WERI-Rb-1 (cell line): ENCODE data around the gene EVC2.

ENCODE experiments used
- DNase-seq: peaks from one replicate; pipeline ENCODE4 v3.0.0-alpha.2; 2020
- H3K27ac ChIP-seq: fragments of 250-450 bp; sonication (Bioruptor Pico); 2 replicates; pipeline ENCODE4 v1.5.1; 2020; ENCODE audit warnings: mild to moderate bottlenecking, moderate library complexity
- H3K27me3 ChIP-seq: fragments of 250-450 bp; sonication (Bioruptor Pico); 2 replicates; pipeline ENCODE4 v1.5.1; 2021; ENCODE audit warnings: mild to moderate bottlenecking, low read depth, moderate library complexity; ENCODE audit not compliant: insufficient read depth, severe bottlenecking
- H3K36me3 ChIP-seq: fragments of 250-450 bp; sonication (Bioruptor Pico); 2 replicates; pipeline ENCODE4 v1.5.1; 2020; ENCODE audit warnings: mild to moderate bottlenecking, moderate library complexity
- H3K4me3 ChIP-seq: 2 replicates; pipeline ENCODE4 v1.5.1; 2011; ENCODE audit warnings: low read depth, mild to moderate bottlenecking, control low read depth, low read length
- H3K9me3 ChIP-seq: fragments of 250-450 bp; sonication (Bioruptor Pico); 2 replicates; pipeline ENCODE4 v1.5.1; 2021; ENCODE audit warnings: mild to moderate bottlenecking, moderate library complexity; ENCODE audit not compliant: severe bottlenecking
- CTCF ChIP-seq: IDR thresholded peaks from 2 replicates; pipeline ENCODE4 v1.5.1; 2011; ENCODE audit warnings: low read depth, mild to moderate bottlenecking, control low read depth, inconsistent platforms, low read length

The EVC2 gene

GRCh38 chr4:5715357-5715756 is 7.0 kb upstream of the EVC2 start:
- no peak for TF ChIP-seq CTCF
- Histone ChIP-seq H3K9me3 (no peaks in the 10 kb centered on the region), H3K36me3 (peaks cover 18% of the 10 kb centered on the region), H3K4me3 (no peak overlapping the region), H3K27me3 (no peaks in the 10 kb centered on the region), H3K27ac (no peak overlapping the region)
- DNase-seq: no peak

GRCh38 chr4:5713861-5714260 is 5.5 kb upstream of the EVC2 start:
- Histone ChIP-seq H3K9me3 (no peaks in the 10 kb centered on the region), H3K4me3 (no peak overlapping the region), H3K27ac (no peak overlapping the region; the same call in 1 of the 2 replicates), H3K36me3 (peaks cover 6% of the 10 kb centered on the region), H3K27me3 (no peaks in the 10 kb centered on the region)
- no peak for TF ChIP-seq CTCF
- no peak for DNase-seq

- no peaks in the 10 kb centered on the region for H3K9me3 ChIP-seq
- no peak overlapping the region; the same call in 1 of the 2 replicates for H3K27ac ChIP-seq
- no peak overlapping the region for H3K4me3 ChIP-seq
- peak; percentile 83 for DNase-seq
- H3K36me3 ChIP-seq: peaks cover 3% of the 10 kb centered on the region
- no peaks in the 10 kb centered on the region for H3K27me3 ChIP-seq
- no peak for TF ChIP-seq CTCF
Measured at GRCh38 chr4:5712931-5713330, 4.6 kb upstream of the EVC2 start.

GRCh38 chr4:5712517-5712916 is 4.2 kb upstream of the EVC2 start:
- H3K4me3 ChIP-seq: no peak overlapping the region
- no peak for TF ChIP-seq CTCF
- H3K27ac ChIP-seq: no peak overlapping the region; the same call in 1 of the 2 replicates
- no peaks in the 10 kb centered on the region for H3K27me3 ChIP-seq
- DNase-seq: no peak
- H3K9me3 ChIP-seq: no peaks in the 10 kb centered on the region
- H3K36me3 ChIP-seq: no peaks in the 10 kb centered on the region; the same call in 1 of the 2 replicates

- H3K36me3 ChIP-seq: no peaks in the 10 kb centered on the region; the same call in 1 of the 2 replicates
- H3K27ac ChIP-seq: peak overlapping the region; percentile 63
- TF ChIP-seq CTCF: 0 out of 2 replicates have a peak, but pooled peaks have one; percentile 4
- H3K9me3 ChIP-seq: no peaks in the 10 kb centered on the region
- peak overlapping the region; percentile 55 for H3K4me3 ChIP-seq
- H3K27me3 ChIP-seq: no peaks in the 10 kb centered on the region
- DNase-seq: peak; percentile 45
Measured at GRCh38 chr4:5711479-5712184, 3.3 kb upstream of the EVC2 start.
